IPS-20b (cell line): ENCODE measurements around the gene TMEM43.

ENCODE experiments used
- H3K27ac ChIP-seq: one replicate; pipeline ENCODE4 v1.5.1; 2013; ENCODE audit warnings: low read length
- H3K27me3 ChIP-seq: 2 replicates; pipeline ENCODE4 v1.6.1; 2013; ENCODE audit warnings: mild to moderate bottlenecking, low read length, inconsistent platforms; ENCODE audit not compliant: insufficient read depth
- H3K36me3 ChIP-seq: 2 replicates; pipeline ENCODE4 v1.6.1; 2013; ENCODE audit warnings: low read depth, mild to moderate bottlenecking, inconsistent platforms, low read length, moderate library complexity; ENCODE audit not compliant: insufficient read depth
- H3K4me1 ChIP-seq: 2 replicates; pipeline ENCODE4 v1.6.1; 2013; ENCODE audit warnings: mild to moderate bottlenecking, control low read depth, inconsistent platforms, low read length, moderate library complexity; ENCODE audit not compliant: insufficient read depth
- H3K4me3 ChIP-seq: 2 replicates; pipeline ENCODE4 v1.5.1; 2013; ENCODE audit warnings: mild to moderate bottlenecking, low read length, inconsistent platforms
- H3K9ac ChIP-seq: 2 replicates; pipeline ENCODE4 v1.6.1; 2013; ENCODE audit warnings: low read depth, mild to moderate bottlenecking, inconsistent platforms, low read length, moderate library complexity
- H3K9me3 ChIP-seq: 2 replicates; pipeline ENCODE4 v1.6.1; 2013; ENCODE audit warnings: mild to moderate bottlenecking, low read depth, low read length, inconsistent platforms; ENCODE audit not compliant: insufficient read depth

TMEM43 gene

DNA sequence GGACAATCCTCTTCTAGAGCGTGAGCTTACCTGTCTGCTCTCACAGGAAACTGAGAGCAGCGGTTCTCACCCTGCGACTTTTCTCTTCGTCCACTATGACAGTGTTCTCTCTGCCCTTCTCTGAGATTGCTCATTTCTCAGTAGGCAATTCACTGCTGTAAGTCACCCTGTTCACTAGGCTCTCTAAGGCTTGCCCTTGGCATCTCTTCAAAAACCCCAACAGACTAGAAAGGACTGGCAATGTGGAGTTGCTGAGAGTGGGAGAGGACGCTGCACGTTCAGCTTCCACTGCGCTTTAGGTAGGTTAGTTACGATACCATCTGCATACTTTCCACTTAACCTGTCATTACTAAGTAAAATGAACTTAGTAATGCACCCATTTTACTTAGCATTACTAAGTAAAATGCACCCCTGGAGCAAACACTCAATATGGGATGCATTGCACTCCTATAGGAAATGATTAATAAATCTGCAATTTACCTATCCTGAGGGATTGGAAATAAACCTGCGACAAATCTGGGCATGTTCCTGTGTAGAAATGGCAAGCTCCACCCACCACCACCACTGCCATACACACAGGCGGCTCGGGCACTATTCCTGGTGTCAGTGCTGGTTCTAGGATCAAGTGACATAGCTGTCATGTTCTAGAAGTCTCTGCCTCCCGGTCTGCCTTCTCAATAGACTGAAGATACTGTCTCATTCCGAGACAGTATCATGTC, 32.1 kb downstream of the TMEM43 start:
- Histone ChIP-seq H3K9ac (no peak overlapping the region), H3K4me1 (no peaks in the 10 kb centered on the region), H3K27ac (no peak overlapping the region), H3K36me3 (peaks cover 86% of the 10 kb centered on the region), H3K27me3 (no peaks in the 10 kb centered on the region), H3K9me3 (peaks cover 5% of the 10 kb centered on the region; the same call in 1 of the 2 replicates), H3K4me3 (no peak overlapping the region)

DNA sequence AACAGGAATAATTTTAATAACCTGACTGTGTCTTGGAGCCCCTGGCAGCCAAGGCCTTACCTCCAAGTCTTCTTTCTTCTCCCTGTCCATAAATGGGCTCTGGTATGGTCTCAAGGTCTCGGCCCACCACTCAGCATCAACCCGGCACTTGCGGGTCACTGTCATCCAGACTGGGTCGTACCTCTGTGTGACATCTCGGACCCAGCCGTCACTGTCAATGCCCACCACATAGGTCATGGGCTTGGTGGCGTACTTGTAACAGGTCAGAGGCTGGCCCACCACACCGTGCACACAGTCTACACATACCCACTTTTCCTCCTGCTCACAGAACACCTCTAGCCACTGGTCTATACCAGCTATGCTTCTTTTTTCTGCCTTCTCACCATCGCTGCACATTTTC, 33.1 kb downstream of the TMEM43 start:
- H3K36me3 ChIP-seq, result peaks cover 87% of the 10 kb centered on the region
- no peaks in the 10 kb centered on the region for H3K27me3 ChIP-seq
- H3K4me3 ChIP-seq, result no peak overlapping the region
- H3K9ac ChIP-seq, result no peak overlapping the region
- H3K27ac ChIP-seq, result no peak overlapping the region
- H3K4me1 ChIP-seq, result no peaks in the 10 kb centered on the region
- peaks cover 8% of the 10 kb centered on the region; the same call in 1 of the 2 replicates for H3K9me3 ChIP-seq

DNA sequence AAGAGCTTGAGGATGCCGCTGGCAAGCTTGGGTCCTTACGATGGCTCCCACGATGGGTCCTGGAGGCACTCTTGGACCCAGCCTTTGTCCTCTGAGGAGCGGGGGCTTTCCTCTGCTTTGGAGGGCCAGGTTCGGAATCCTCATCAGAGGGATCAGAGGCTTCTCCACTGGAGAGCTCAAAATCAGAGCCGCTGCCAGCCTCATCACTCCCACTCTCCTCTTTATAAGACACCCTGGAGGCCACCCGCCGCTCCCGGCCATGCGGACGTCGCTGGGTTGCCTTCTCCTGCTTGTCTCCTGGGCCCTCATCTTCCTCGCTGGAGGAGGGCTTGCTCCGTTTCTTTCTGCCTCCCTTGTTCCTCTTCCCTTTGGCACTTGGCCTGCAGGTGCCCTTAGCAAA, 33.5 kb downstream of the TMEM43 start:
- Histone ChIP-seq H3K27me3 (no peaks in the 10 kb centered on the region), H3K9ac (no peak overlapping the region), H3K27ac (no peak overlapping the region), H3K9me3 (peaks cover 8% of the 10 kb centered on the region; the same call in 1 of the 2 replicates), H3K4me1 (no peaks in the 10 kb centered on the region), H3K4me3 (no peak overlapping the region), H3K36me3 (peaks cover 87% of the 10 kb centered on the region)

DNA sequence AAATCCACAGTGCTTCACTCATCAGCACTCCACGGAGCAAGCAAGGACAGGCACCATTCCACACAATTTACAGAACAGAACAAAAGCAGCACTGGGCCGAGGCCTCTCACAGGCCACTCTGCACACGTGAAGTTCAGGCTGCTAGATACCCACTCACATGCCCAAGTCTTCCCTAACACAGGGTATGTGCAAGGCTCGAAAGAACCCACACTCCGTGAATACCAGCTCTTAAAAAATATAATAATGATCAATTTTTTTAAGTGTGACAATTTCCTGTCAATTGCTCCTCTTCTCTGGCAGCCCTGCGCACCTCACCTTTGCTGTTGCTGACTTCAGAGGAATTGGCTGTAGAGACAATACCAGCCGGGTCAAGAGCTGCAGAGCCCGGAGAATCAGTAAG, 34.6 kb downstream of the TMEM43 start:
- Histone ChIP-seq H3K36me3 (peaks cover 89% of the 10 kb centered on the region), H3K9me3 (peaks cover 8% of the 10 kb centered on the region; the same call in 1 of the 2 replicates), H3K27ac (no peak overlapping the region), H3K9ac (no peak overlapping the region), H3K4me1 (no peaks in the 10 kb centered on the region), H3K27me3 (no peaks in the 10 kb centered on the region), H3K4me3 (no peak overlapping the region)

DNA sequence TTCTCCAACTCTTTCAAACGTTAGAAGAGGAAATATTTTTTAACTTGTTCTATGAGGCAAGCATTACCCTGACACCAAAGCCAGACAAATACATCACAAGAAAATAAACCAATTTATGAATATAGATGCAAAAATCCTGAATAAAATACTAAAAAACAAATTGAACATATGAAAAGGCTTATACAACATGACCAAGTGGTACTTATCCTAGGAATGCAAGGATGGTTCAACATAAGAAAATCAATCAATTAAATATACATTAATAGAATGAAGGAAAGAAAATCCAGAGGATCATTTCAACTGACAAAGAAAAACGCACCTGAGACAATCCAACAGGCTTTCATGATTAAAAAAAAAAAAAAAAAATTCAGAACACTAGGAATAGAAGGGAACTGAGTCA, 36.4 kb downstream of the TMEM43 start:
- Histone ChIP-seq H3K27ac (no peak overlapping the region), H3K27me3 (no peaks in the 10 kb centered on the region), H3K9ac (no peak overlapping the region), H3K4me1 (no peaks in the 10 kb centered on the region), H3K4me3 (no peak overlapping the region), H3K9me3 (peaks cover 8% of the 10 kb centered on the region; the same call in 1 of the 2 replicates), H3K36me3 (peaks cover 98% of the 10 kb centered on the region)

DNA sequence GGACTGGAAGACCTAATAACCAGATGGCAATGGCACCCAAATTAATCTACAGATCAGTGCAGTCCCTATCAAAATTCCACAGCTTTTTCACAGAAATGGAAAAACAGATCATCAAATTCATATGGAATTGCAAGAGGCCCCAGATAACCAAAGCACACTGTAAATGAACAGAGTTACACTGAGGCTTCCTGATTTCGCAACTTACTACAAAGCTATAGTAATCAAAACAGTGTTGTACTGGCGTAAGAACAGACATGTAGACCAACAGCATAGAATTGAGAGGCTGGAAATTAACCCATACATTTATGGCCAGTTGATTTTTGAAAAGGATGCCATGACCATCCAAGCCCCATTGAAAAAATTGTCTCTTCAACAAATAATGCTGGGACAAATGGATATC, 37.3 kb downstream of the TMEM43 start:
- Histone ChIP-seq H3K9me3 (peaks cover 8% of the 10 kb centered on the region; the same call in 1 of the 2 replicates), H3K4me1 (no peaks in the 10 kb centered on the region), H3K9ac (no peak overlapping the region), H3K36me3 (peaks cover 96% of the 10 kb centered on the region), H3K4me3 (no peak overlapping the region), H3K27me3 (no peaks in the 10 kb centered on the region), H3K27ac (no peak overlapping the region)

DNA sequence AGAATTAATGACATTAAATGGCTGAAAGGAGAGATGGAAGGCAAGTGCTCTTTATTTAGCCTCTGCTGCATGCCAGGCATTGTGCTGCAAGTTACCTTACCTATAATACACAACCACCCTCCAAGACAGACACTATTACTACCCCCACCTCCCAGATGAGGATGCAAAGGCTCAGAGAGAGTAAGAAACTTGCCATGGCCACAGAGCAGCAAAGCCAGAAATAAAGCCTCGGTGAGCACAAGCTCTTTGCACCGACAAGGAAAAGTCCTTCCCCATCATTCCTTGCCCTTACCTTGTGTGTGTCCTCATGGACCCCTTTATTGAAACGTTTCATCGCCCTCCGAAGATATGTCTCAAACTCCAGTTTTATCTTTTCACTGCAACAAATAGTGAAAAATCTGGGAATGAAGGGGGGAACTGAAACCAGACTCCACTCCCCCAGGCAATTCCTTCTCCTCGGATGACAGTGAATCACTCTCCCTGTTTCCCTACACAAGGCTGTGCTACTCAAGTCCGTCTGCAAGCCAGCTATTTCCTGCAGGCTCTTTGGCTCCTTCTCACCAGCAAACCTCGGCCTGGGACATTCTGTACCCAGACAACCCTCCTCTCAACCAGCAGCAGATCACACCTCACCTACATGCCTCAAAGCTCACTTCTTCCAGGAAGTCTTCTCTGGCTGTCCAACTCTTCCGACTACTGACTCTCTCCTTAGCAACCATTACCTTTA, 42.2 kb downstream of the TMEM43 start:
- Histone ChIP-seq H3K36me3 (peaks cover 96% of the 10 kb centered on the region), H3K27me3 (no peaks in the 10 kb centered on the region), H3K4me1 (no peaks in the 10 kb centered on the region), H3K27ac (no peak overlapping the region), H3K4me3 (no peak overlapping the region), H3K9ac (no peak overlapping the region), H3K9me3 (peaks cover 3% of the 10 kb centered on the region; the same call in 1 of the 2 replicates)

DNA sequence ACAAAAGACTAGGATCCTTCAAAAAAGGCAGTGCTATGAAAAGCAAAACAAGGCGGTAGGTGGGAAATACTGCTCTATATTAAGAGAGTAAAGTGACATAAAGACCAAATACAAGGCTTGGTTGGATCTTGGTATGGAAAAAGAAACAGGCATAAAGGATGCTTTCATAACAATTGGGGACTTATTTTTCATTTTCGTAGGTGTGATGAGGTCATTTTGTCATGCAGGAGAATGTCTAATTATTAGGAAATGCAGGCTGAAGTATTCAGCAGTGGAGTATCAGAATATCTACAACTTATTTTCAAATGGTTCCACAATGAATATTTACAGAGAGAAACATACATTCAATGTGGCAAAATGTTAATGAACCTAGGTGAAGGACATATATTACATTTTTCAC, 44.6 kb downstream of the TMEM43 start:
- H3K9ac ChIP-seq, result no peak overlapping the region
- H3K9me3 ChIP-seq, result no peaks in the 10 kb centered on the region
- no peaks in the 10 kb centered on the region for H3K27me3 ChIP-seq
- H3K36me3 ChIP-seq, result peaks cover 86% of the 10 kb centered on the region
- no peak overlapping the region for H3K4me3 ChIP-seq
- no peaks in the 10 kb centered on the region for H3K4me1 ChIP-seq
- no peak overlapping the region for H3K27ac ChIP-seq

DNA sequence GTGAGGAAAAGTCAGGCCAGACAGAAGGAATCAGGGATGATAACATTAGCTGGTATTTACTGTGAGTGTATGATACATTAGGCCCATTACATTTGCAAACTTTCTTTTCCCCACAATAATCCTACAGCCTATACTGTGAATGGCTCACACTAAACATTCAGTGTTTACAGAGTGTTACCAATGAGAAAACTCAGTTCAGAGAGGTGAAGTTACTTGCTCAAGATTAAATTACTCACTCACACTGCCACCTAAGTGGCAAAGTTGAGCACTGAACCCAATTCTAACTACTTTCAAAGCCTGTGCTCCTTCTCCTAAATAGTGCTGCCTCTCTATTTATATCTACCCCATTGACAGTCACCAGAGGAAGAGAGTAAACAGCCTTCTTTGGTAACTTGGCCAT, 45.0 kb downstream of the TMEM43 start:
- no peaks in the 10 kb centered on the region for H3K27me3 ChIP-seq
- no peaks in the 10 kb centered on the region for H3K9me3 ChIP-seq
- peaks cover 82% of the 10 kb centered on the region for H3K36me3 ChIP-seq
- no peak overlapping the region for H3K4me3 ChIP-seq
- no peak overlapping the region for H3K27ac ChIP-seq
- no peak overlapping the region for H3K9ac ChIP-seq
- H3K4me1 ChIP-seq, result no peaks in the 10 kb centered on the region

DNA sequence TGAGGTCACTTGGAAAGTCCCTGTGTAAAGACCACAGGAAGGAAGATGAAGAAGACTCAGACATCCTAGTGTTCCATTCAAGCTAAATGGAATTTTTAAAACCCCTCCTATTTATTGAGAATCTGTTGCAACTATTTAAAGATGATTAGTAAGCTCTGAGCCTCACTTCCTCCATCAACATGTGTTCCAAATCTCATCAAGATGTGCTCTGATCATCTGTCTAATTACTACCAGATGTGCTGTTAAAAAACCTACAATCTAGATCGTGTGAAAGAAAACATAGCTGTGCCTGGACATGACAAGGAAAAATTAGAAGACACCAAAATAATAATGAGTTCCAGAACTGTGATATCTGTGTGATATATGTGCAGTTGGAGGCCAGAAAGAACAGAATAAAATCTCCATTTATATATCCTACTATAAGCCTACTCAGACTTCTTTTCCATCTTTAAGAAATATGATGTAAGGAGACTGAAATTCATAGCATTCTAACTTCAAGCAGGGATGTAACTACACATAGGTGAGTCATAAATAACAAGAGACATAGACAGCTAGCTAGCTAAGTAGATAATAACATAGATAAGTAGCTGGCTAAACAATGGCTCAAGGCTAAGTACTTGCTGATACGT, 45.8 kb downstream of the TMEM43 start:
- Histone ChIP-seq H3K4me3 (no peak overlapping the region), H3K9me3 (no peaks in the 10 kb centered on the region), H3K4me1 (no peaks in the 10 kb centered on the region; the same call in 1 of the 2 replicates), H3K27ac (no peak overlapping the region), H3K36me3 (peaks cover 74% of the 10 kb centered on the region), H3K27me3 (no peaks in the 10 kb centered on the region), H3K9ac (no peak overlapping the region)

DNA sequence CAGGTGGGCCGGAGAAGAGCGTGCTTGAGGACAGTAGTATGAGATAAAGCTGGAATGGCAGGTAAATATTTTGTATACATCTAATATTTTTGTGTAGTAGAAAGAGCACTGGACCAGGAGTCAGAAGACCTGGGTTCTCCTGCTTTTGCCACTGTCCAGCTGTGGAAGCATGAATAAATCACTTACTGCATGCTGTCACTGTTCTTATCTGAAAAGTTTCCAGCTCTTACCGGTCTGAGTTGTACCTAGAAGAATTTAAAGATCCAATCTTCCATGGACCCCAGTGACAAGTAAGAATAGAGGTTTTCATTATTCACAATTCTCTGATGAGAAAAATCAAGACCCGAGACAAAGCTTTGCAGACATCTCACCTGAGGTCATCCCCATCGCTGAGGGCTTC, 47.6 kb downstream of the TMEM43 start:
- Histone ChIP-seq H3K27ac (no peak overlapping the region), H3K9me3 (no peaks in the 10 kb centered on the region), H3K27me3 (no peaks in the 10 kb centered on the region), H3K4me1 (no peaks in the 10 kb centered on the region; the same call in 1 of the 2 replicates), H3K4me3 (no peak overlapping the region), H3K36me3 (peaks cover 59% of the 10 kb centered on the region), H3K9ac (no peak overlapping the region)
